ENCODE measurements around the gene GTSE1.

DNA sequence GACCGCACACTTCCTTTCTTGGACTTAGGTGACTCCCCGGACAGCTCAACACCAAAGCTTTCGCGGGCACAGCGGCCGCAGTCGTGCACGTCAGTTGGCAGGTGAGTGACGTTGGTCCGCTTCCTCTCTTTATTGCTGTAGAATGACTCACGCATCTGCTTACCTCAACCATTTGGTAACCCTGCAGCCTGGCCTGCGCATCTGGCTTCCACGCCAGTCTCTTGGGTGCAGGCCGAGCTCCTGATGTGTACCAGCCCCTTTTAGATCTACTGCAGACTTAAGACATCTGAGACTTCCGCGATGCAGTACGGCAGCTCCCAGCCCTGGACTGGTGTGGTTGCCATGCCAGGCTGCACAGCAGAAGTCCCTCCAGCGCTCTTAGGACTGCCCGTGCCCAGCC lies 26.5 kb downstream of the GTSE1 start:
- TF ChIP-seq POLR2A (IDR thresholded peaks at IDR 0.05; ENCODE audit: low read depth, low read length), result no peak
- no peak for TF ChIP-seq POLR2AphosphoS5 (IDR thresholded peaks at IDR 0.05; ENCODE audit: low read depth, low read length)
